DOHH2 (cell line): ENCODE measurements around the gene IL31.

Experiments
- EZH2phosphoT487 ChIP-seq: fragments of 200-600 bp; sonication (generic); IDR thresholded peaks from 2 replicates; pipeline ENCODE4 v1.6.1; 2017; ENCODE audit warnings: borderline replicate concordance, mild to moderate bottlenecking, antibody characterized with exemption, low read length, moderate library complexity, mixed read lengths
- TF ChIP-seq, protein P1 (sequence below): fragments of 200-600 bp; sonication (generic); IDR thresholded peaks from one replicate; pipeline ENCODE4 v1.5.1; 2014; ENCODE audit warnings: antibody characterized with exemption, mild to moderate bottlenecking, low read depth, low read length; ENCODE audit not compliant: poor library complexity, severe bottlenecking

DNA sequence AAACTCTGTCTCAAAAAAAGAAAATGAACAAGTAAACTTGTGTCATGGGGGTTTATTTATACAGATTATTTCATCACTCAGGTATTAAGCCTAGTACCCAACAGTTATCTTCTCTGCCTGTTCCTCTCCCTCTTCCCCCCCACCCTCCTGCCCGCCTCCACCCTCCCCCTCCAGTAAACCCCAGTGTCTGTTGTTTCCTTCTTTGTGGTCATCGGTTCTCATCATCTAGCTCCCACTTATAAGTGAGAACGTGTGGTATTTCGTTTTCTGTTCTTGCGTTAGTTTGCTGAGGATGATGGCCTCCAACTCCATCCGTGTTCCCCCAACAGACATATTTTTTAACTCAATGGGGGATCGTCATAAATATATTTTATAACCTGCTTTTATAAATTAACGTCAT lies 12.3 kb downstream of the IL31 start:
- TF ChIP-seq, protein P1, sequence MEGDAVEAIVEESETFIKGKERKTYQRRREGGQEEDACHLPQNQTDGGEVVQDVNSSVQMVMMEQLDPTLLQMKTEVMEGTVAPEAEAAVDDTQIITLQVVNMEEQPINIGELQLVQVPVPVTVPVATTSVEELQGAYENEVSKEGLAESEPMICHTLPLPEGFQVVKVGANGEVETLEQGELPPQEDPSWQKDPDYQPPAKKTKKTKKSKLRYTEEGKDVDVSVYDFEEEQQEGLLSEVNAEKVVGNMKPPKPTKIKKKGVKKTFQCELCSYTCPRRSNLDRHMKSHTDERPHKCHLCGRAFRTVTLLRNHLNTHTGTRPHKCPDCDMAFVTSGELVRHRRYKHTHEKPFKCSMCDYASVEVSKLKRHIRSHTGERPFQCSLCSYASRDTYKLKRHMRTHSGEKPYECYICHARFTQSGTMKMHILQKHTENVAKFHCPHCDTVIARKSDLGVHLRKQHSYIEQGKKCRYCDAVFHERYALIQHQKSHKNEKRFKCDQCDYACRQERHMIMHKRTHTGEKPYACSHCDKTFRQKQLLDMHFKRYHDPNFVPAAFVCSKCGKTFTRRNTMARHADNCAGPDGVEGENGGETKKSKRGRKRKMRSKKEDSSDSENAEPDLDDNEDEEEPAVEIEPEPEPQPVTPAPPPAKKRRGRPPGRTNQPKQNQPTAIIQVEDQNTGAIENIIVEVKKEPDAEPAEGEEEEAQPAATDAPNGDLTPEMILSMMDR, result no peak
- no peak for TF ChIP-seq EZH2phosphoT487
